OCI-LY1 (cell line): ENCODE measurements around the gene ZNF777.

Source experiments
- EZH2 ChIP-seq: fragments of 200-600 bp; sonication (generic), shearing (Covaris generic); IDR thresholded peaks from 2 replicates; pipeline ENCODE4 v1.8.0; 2017; ENCODE audit warnings: borderline replicate concordance, mixed run types, mild to moderate bottlenecking, antibody characterized with exemption, low read length, moderate library complexity, mixed read lengths
- TF ChIP-seq, protein P1 (sequence below): fragments of 200-600 bp; sonication (generic), shearing (Covaris generic); IDR thresholded peaks from 2 replicates; pipeline ENCODE4 v1.5.1; 2017; ENCODE audit warnings: mild to moderate bottlenecking, antibody characterized with exemption, low read length, moderate library complexity, mixed read lengths

DNA sequence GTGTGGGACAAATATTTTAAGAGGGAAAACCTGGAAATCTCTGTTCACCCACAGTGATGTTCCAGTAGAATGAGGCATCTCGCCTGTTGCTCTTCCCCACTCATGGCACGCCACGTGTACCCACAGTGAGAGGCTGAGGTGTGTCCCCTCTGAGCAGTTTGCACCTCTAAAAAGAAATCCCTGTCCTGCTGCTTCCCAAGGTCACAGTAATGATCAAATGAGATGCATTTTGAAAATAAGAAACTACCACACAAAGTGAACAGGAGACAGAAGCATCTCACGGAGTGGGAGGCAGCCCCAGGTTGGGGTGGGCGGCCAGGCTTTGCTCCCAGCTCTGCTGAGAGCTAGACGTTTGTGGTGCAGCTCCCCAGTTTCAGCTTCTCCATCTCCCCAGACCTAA is 12.4 kb upstream of the ZNF777 start:
- TF ChIP-seq, protein P1, sequence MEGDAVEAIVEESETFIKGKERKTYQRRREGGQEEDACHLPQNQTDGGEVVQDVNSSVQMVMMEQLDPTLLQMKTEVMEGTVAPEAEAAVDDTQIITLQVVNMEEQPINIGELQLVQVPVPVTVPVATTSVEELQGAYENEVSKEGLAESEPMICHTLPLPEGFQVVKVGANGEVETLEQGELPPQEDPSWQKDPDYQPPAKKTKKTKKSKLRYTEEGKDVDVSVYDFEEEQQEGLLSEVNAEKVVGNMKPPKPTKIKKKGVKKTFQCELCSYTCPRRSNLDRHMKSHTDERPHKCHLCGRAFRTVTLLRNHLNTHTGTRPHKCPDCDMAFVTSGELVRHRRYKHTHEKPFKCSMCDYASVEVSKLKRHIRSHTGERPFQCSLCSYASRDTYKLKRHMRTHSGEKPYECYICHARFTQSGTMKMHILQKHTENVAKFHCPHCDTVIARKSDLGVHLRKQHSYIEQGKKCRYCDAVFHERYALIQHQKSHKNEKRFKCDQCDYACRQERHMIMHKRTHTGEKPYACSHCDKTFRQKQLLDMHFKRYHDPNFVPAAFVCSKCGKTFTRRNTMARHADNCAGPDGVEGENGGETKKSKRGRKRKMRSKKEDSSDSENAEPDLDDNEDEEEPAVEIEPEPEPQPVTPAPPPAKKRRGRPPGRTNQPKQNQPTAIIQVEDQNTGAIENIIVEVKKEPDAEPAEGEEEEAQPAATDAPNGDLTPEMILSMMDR: no peak
- no peak for TF ChIP-seq EZH2
